Ureter (tissue), 1 donor: ENCODE results near the gene C17orf67. TPM values are rescaled to one million over a fixed set of nuclear protein-coding genes. Genes with fewer than 3 reads are reported as not detected.

ENCODE experiments used
- DNase-seq: peaks from one replicate; pipeline ENCODE4 v3.0.0-alpha.2; 2020; ENCODE audit warnings: low spot score
- total RNA-seq: library from RNA; stranded (reverse); gene quantifications from one replicate; pipeline ENCODE4 v1.2.4, GENCODE V29; 2023
- donor health status: DM: yes; HTN: yes; CAD: no.

Gene C17orf67
- 3.2 TPM for total RNA-seq

GRCh38 chr17:56833809-56834379, at the start of gene C17orf67, which contains the start of gene DGKE:
Gene C17orf67 (minus strand): TSS chr17:56833920. CDS start chr17:56815810, 18,110 bp downstream.
Gene DGKE (plus strand): TSS chr17:56834151. CDS start chr17:56834796, 645 bp downstream.
- DNase-seq, result peak; percentile 99

- no peak for DNase-seq
Observed at GRCh38 chr17:56881685-56882295, 48.1 kb upstream of the C17orf67 start.

GRCh38 chr17:56880571-56880970, 46.9 kb upstream of the C17orf67 start:
- no peak for DNase-seq

- DNase-seq, result no peak
Observed at GRCh38 chr17:56880133-56880532, 46.4 kb upstream of the C17orf67 start.

- DNase-seq, result no peak
Observed at GRCh38 chr17:56879280-56879679, 45.6 kb upstream of the C17orf67 start.

GRCh38 chr17:56876766-56877179, 43.1 kb upstream of the C17orf67 start:
- DNase-seq, result no peak

- DNase-seq, result no peak
Observed at GRCh38 chr17:56870081-56870651, 36.4 kb upstream of the C17orf67 start.

GRCh38 chr17:56868716-56869115, 35.0 kb upstream of the C17orf67 start:
- DNase-seq, result no peak

GRCh38 chr17:56867948-56868376, 34.2 kb upstream of the C17orf67 start:
- DNase-seq, result no peak

GRCh38 chr17:56866496-56866895, 32.8 kb upstream of the C17orf67 start:
- no peak for DNase-seq

GRCh38 chr17:56866076-56866475, 32.4 kb upstream of the C17orf67 start:
- no peak for DNase-seq

- no peak for DNase-seq
Observed at GRCh38 chr17:56863974-56864373, 30.3 kb upstream of the C17orf67 start.

- no peak for DNase-seq
Observed at GRCh38 chr17:56861899-56862298, 28.2 kb upstream of the C17orf67 start.

- DNase-seq, result no peak
Observed at GRCh38 chr17:56851008-56851407, 17.3 kb upstream of the C17orf67 start.

GRCh38 chr17:56850591-56850990, 16.9 kb upstream of the C17orf67 start:
- DNase-seq, result no peak

GRCh38 chr17:56849131-56849530, 15.4 kb upstream of the C17orf67 start:
- no peak for DNase-seq

GRCh38 chr17:56847106-56847505, 13.4 kb upstream of the C17orf67 start:
- DNase-seq, result no peak

GRCh38 chr17:56845934-56846333, 12.2 kb upstream of the C17orf67 start:
- DNase-seq, result no peak

GRCh38 chr17:56842577-56842976, 8.9 kb upstream of the C17orf67 start:
- DNase-seq, result no peak

GRCh38 chr17:56838687-56839086, 5.0 kb upstream of the C17orf67 start:
- no peak for DNase-seq

GRCh38 chr17:56835264-56835585, 1.5 kb upstream of the C17orf67 start:
- no peak for DNase-seq

- peak; percentile 66 for DNase-seq
Observed at GRCh38 chr17:56834380-56835263, 902 bp upstream of the C17orf67 start.
